OCI-LY7 (cell line): ENCODE measurements around the gene NUP205.

Experiments
- EZH2phosphoT487 ChIP-seq: fragments of 200-600 bp; sonication (generic); IDR thresholded peaks from 2 replicates; pipeline ENCODE4 v1.6.1; 2018; ENCODE audit warnings: low read depth, borderline replicate concordance, mild to moderate bottlenecking, mixed run types, antibody characterized with exemption, low read length, moderate library complexity, mixed read lengths
- TF ChIP-seq, protein P1 (sequence below): fragments of 200-600 bp; sonication (generic); conservative IDR thresholded peaks from 2 replicates; pipeline ENCODE4 v1.5.1; 2014; ENCODE audit warnings: mild to moderate bottlenecking, antibody characterized with exemption, low read length, moderate library complexity, mixed read lengths

GRCh38 chr7:135669774-135670173 lies 112.1 kb downstream of the NUP205 start:
- TF ChIP-seq, protein P1, sequence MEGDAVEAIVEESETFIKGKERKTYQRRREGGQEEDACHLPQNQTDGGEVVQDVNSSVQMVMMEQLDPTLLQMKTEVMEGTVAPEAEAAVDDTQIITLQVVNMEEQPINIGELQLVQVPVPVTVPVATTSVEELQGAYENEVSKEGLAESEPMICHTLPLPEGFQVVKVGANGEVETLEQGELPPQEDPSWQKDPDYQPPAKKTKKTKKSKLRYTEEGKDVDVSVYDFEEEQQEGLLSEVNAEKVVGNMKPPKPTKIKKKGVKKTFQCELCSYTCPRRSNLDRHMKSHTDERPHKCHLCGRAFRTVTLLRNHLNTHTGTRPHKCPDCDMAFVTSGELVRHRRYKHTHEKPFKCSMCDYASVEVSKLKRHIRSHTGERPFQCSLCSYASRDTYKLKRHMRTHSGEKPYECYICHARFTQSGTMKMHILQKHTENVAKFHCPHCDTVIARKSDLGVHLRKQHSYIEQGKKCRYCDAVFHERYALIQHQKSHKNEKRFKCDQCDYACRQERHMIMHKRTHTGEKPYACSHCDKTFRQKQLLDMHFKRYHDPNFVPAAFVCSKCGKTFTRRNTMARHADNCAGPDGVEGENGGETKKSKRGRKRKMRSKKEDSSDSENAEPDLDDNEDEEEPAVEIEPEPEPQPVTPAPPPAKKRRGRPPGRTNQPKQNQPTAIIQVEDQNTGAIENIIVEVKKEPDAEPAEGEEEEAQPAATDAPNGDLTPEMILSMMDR, result no peak
- TF ChIP-seq EZH2phosphoT487, result no peak
